Colonic mucosa (tissue), 4 donors: ENCODE measurements around the gene TRIM54. TPM values are rescaled to one million over a fixed set of nuclear protein-coding genes. Genes with fewer than 3 reads are reported as not detected.

Experiments
- DNase-seq: peaks from one replicate; pipeline ENCODE4 v3.0.0-alpha.2; 2020
- H3K27ac ChIP-seq: fragments of 200-600 bp; one replicate; pipeline ENCODE4 v1.8.0; 2021
- H3K27me3 ChIP-seq: fragments of 200-600 bp; one replicate; pipeline ENCODE4 v1.8.0; 2021
- H3K36me3 ChIP-seq: fragments of 200-600 bp; one replicate; pipeline ENCODE4 v1.8.0; 2021
- H3K4me1 ChIP-seq: fragments of 200-600 bp; one replicate; pipeline ENCODE4 v1.8.0; 2021; ENCODE audit warnings: mild to moderate bottlenecking
- H3K4me3 ChIP-seq: fragments of 200-600 bp; one replicate; pipeline ENCODE4 v1.8.0; 2021
- H3K9ac ChIP-seq, 2 donors: one replicate each; pipeline ENCODE4 v1.7.0; 2013; ENCODE audit warnings: control low read depth in 2 of 2, low read depth in 2 of 2, low read length in 2 of 2
- H3K9me3 ChIP-seq: fragments of 200-600 bp; one replicate; pipeline ENCODE4 v1.8.0; 2021
- CTCF ChIP-seq: fragments of 200-600 bp; IDR thresholded peaks from one replicate; pipeline ENCODE4 v1.8.0; 2022; ENCODE audit warnings: antibody characterized with exemption, mild to moderate bottlenecking
- intact Hi-C: fragments of 100-400 bp; cut with DNase I; formaldehyde crosslinking; loops from one replicate; pipeline ENCODE4 v1.14.1; 2022
- total RNA-seq, 2 donors: library from RNA; stranded (reverse); fragmentation: NEBNext Ultra II Directional in 1 of 2; extraction: Animal tissue kit (Norgen Biotek cat#: 25700) in 1 of 2; gene quantifications; one replicate each; pipeline ENCODE4 v1.2.1, GENCODE V29; 2021
- donor health status: healthy.
- donor health status: DM: no; HTN: no; CAD: no.
- donor health status: DM: no; HTN: no; CAD: no.

Gene TRIM54
- total RNA-seq, 2 donors from 2014 or later = 0.24 TPM; not detected in 1

GRCh38 chr2:27309651-27310050 is 27.4 kb downstream of the TRIM54 start:
- intact Hi-C loops = no loop called here
- H3K36me3 ChIP-seq = no peaks in the 10 kb centered on the region
- H3K4me1 ChIP-seq = peaks cover 7% of the 10 kb centered on the region
- no peaks in the 10 kb centered on the region for H3K9me3 ChIP-seq
- H3K4me3 ChIP-seq = no peak overlapping the region
- no peak overlapping the region for H3K9ac ChIP-seq
- DNase-seq = no peak
- TF ChIP-seq CTCF = no peak
- peaks cover 37% of the 10 kb centered on the region for H3K27me3 ChIP-seq
- H3K27ac ChIP-seq = no peak overlapping the region

GRCh38 chr2:27312152-27312551 is 29.9 kb downstream of the TRIM54 start:
- Histone ChIP-seq H3K9me3 (no peaks in the 10 kb centered on the region), H3K27ac (no peak overlapping the region), H3K9ac (no peak overlapping the region), H3K36me3 (no peaks in the 10 kb centered on the region), H3K4me1 (no peaks in the 10 kb centered on the region), H3K4me3 (no peak overlapping the region), H3K27me3 (peaks cover 18% of the 10 kb centered on the region)
- no peak for DNase-seq
- intact Hi-C loops = no loop called here
- no peak for TF ChIP-seq CTCF

- Histone ChIP-seq H3K27ac (no peak overlapping the region), H3K4me3 (no peak overlapping the region), H3K27me3 (no peaks in the 10 kb centered on the region), H3K4me1 (no peaks in the 10 kb centered on the region), H3K9me3 (no peaks in the 10 kb centered on the region), H3K36me3 (no peaks in the 10 kb centered on the region), H3K9ac (no peak overlapping the region)
- no peak for TF ChIP-seq CTCF
- intact Hi-C loops = no loop called here
- DNase-seq = no peak
Measured at GRCh38 chr2:27313882-27314645, 31.8 kb downstream of the TRIM54 start.

- Histone ChIP-seq H3K9ac (no peak overlapping the region), H3K36me3 (no peaks in the 10 kb centered on the region), H3K27me3 (no peaks in the 10 kb centered on the region), H3K27ac (no peak overlapping the region), H3K4me3 (no peak overlapping the region), H3K4me1 (no peaks in the 10 kb centered on the region), H3K9me3 (no peaks in the 10 kb centered on the region)
- TF ChIP-seq CTCF = no peak
- intact Hi-C loops = no loop called here
- DNase-seq = no peak
Measured at GRCh38 chr2:27314709-27315108, 32.5 kb downstream of the TRIM54 start.

- intact Hi-C loops = no loop called here
- no peaks in the 10 kb centered on the region for H3K36me3 ChIP-seq
Measured at GRCh38 chr2:27315122-27315521, 32.9 kb downstream of the TRIM54 start.

More at GRCh38 chr2:27315122-27315521, 32.9 kb downstream of the TRIM54 start:
- Histone ChIP-seq H3K9me3 (no peaks in the 10 kb centered on the region), H3K4me3 (no peak overlapping the region), H3K27me3 (no peaks in the 10 kb centered on the region), H3K27ac (no peak overlapping the region), H3K4me1 (no peaks in the 10 kb centered on the region), H3K9ac (no peak overlapping the region)
- TF ChIP-seq CTCF = no peak
- DNase-seq = no peak
